ENCODE results near the gene SLC5A9.
"Not testable (repeated sequence)": the region's sequence is repeated elsewhere in the genome, so short reads cannot be mapped to it uniquely, and the experiment has no call there.

SLC5A9 gene

DNA sequence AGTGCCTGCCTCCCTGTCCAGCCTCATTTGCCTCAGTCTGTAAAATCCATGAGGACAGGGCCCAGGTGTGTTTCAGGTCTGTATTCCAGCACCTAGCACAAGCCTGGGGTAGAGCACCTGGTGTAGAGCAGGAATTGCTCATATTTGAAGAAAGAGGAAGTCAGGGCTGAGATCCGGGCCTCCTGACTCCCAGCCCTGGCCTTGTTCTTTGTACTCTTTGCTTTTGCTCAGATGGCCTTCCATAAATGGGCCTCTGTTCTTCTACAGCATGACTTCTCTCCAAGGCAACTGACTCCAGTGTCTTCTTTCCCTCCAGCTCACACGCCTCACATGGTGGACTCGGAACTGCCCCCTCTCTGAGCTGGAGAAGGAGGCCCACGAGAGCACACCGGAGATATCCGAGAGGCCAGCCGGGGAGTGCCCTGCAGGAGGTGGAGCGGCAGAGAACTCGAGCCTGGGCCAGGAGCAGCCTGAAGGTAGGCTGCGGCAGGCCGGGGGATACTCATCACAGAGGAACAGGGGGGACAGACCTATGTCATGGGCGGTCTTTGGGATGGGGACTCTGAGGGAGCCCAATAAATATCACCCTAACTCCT is 19.7 kb downstream of the SLC5A9 start:
- DNase-seq (ENCODE audit: low read depth): no peak

DNA sequence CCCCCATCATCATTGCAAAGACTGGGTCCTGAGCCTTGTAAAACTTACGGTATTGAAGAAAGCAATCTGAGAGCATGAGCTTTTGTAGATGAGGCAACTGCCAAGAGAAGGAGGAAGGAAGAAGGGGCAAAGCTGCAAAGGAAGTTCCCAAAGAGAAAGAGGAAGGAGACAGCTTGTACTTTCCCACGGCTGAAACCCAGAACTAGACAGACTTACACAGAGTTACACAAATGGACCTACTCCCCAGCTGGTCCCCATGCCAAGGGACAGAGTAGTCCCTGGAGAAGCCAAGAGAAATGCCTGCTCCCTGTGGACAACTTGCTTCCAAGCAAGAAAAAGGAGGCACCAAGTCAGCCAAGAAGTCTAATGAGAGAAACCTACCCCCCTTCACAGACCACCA is 22.6 kb downstream of the SLC5A9 start:
- no peak for DNase-seq (ENCODE audit: low read depth)

DNA sequence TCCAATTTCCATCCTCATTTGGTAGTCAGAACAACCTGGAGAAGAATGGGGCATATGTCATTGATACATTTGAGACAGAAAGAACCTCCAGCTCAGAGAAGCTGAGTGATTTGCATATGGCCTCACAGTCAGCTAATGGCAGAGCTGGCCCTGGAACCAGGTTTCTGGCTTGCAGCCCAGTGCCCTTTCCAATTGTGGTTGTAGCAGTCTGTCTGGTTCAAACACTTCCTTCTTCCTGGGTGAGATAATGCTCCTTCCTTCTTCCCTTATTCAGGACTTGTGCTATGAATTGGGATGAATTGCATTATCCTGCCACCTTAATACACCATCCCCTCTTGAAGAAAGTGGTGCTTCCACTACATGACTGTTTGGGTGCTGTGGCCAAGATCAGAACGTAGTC is 24.2 kb downstream of the SLC5A9 start:
- no peak for DNase-seq (ENCODE audit: low read depth)

DNA sequence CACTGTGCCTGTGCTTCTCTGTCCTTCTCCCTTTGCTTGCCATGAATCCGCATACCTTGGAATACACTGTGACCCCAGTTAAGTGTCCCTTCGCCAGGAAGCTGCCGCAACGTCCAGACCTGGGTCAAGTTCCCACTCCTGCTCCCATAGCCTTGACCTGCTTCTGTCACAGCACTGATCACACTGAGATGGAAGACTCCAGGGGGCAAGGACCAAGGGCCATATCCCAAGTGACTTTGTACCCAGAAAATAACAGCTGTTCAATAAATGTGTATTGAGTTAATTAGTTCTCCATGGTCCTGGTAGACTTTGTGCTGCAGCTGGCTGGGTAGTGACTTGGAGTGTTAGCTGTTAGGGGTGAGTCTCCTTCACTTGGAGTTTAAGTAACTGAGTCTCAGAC is 25.8 kb downstream of the SLC5A9 start:
- no peak for DNase-seq (ENCODE audit: low read depth)

DNA sequence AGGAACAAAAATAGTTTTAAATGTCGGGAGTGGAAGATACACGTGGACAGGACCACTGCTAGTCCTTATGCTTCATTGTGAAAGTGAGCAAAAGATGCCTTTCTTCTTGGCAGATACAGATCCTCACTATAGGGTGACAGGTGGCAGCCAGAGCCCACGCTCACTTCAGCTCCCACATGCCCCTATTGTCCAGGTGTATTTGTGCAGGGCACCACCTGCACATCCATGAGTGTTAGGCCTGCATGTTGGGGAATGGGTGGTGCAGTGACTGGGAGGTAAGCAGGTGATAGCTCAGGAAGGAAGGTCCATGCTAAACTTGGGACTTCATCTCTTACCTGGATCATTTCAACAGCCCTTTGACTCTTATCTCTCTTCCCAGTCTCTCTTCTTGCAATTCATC is 27.4 kb downstream of the SLC5A9 start:
- no peak for DNase-seq (ENCODE audit: low read depth)

DNA sequence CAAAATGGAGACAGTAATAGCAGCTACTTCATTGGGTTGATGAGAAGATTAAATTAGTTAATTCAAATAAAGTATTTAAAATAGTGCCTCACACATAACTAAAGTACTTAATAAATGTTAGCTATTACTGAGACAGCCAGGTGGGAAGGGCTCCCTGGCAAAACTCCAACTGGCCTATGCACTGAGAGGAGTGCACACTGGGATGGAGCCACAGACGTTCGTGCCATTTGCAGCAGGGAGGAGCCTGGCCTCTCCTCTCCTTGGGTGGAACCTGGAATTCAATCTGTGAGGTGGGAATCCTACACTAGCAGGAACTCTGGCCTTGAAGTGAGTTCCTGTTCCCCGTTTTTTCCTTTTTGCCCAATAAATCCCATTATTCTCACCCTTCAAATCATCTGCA is 28.1 kb downstream of the SLC5A9 start:
- no peak for DNase-seq (ENCODE audit: low read depth)

DNA sequence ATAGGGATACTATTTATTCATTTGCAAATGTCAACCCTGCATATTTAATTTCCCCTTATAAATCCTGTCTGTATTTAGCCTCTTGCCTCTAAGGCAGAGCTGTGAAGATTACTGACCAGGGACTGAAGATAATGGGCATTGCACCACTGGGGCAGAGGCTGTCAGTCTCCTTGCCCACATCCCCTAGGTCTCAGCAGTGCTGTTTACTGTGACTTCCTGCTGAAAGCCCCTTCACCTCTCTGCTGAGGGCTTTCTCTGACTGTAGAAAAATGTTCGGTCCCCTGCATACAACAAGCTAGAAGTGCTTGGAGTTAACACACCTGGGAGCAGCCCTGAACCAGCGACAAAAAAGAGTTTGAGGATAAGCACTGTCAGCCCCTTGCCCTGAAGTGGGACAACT is 28.8 kb downstream of the SLC5A9 start:
- no peak for DNase-seq (ENCODE audit: low read depth)

DNA sequence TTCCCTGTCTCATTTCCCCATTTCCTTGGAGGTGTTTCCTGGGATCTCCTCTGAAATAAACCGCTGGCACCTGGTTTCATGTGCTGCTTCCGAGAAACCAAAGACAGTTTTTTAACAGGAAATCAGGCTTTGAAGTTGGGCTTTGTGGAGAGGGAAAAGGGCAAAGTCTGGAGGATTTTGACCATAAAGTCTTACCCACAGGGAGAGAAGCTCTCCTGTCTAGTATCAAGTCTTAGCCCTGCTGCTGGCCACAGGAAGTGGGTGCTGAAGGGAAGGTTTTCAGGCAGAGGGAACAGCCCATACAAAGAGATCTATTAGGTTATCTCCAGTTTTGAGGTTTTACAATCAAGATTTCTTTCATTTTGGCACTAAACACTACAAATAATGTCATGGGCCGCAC is 29.3 kb downstream of the SLC5A9 start:
- DNase-seq (ENCODE audit: low read depth): no peak

DNA sequence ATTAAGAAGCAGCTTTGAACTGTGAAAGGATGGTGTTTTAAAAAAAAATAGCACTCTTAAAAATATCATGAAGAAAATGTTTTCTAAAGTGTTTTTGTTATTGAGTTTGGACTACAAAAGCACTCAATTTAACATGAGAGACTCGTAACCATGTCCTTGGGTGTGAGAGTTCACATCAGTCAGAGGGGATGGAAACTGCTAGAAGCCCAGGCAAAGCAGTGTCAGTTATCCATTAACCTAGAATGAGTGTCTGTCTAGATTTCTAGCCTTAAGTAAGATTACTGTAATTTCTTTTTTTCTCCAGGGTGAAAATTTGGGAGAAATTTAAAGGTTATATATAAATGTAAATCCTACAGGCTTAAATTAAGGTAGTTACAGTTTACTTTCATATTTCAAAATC is 31.7 kb downstream of the SLC5A9 start:
- DNase-seq (ENCODE audit: low read depth): no peak

DNA sequence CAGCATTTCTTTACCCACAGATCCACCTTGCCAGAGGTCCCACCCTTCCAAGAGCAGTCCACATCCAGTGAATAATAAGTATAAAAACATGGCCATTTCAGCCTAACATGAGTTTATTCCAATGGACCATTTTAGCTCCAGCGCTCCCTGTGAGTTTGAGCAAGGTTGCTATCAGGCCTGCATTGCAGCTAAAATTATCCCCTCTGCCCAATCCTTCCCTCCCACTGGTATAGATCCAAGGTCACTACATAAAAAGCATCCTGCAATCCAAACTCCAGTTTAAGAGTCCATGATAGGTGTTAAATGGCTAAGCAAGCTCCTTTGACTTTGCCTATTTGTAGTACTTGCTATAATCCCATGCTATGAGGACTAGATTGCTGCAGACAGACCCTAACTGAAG is 35.6 kb downstream of the SLC5A9 start:
- DNase-seq (ENCODE audit: low read depth): no peak

DNA sequence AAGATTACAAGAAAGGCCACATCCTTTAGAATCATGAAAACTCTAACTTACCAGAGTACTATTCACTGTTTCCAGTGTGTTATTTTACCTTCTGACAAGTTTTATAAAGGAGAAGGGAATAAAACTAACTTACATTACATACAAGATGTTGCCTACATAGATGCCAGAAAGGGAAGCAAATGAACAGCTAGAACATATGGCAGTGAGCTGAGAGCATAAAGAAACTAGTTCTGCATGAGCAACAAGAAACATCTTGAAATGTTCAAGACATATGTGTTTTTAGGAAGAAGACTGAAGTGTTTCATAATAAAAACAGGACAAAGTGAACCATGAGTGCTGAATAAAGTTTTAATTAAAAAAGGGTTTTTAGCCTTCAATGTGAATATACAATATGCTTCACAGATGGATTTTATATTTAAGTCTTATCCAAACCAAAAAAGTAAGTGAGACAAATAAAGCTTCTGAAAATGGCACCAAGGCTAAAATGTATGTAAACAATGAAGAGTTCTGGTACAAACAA is 39.4 kb downstream of the SLC5A9 start:
- DNase-seq (ENCODE audit: low read depth): no peak

DNA sequence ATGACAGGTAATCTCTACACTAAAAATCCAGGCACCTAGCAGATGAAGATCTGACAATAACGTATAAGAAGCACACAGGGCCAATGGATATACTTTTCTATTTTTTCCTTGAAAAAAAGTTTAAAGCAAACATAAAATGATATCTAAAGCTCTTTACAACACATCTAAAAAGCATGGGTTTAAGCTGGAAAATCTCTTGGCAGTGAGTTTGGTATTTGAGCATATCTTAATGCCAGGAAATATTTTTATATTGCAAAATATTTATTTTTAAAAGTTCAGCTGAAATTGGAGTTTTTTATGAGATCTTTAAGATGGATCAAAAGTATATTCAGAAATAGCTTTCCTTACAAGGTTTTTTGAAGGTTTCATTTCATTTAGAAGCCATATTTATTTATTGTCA is 40.5 kb downstream of the SLC5A9 start:
- no peak for DNase-seq (ENCODE audit: low read depth)

DNA sequence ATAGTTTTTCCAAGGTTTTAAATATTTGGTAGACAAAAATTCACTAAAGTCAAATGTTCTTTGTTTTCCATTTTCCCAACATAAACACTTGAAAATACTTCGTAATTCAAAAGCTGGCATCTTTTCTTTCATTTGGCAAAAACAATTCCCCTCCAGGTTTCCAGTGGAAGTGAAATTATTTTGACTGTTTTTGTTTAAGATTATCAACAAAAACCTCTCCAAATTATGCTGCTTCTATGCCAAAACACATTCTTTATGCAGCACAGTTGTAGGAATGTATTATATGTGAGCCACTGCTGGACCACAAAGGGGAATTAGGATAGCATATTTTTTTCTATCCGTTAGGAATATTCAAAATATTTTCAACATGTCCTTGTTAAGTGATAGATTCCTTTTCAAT is 44.1 kb downstream of the SLC5A9 start:
- DNase-seq (ENCODE audit: low read depth): no peak

DNA sequence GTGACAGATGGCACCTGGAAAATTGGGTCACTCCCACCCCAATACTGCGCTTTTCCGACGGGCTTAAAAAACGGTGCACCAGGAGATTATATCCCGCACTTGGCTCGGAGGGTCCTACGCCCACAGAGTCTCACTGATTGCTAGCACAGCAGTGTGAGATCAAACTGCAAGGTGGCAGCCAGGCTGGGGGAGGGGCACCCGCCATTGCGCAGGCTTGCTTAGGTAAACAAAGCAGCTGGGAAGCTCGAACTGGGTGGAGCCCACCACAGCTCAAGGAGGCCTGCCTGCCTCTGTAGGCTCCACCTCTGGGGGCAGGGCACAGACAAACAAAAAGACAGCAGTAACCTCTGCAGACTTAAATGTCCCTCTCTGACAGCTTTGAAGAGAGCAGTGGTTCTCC is 54.9 kb downstream of the SLC5A9 start:
- not testable (repeated sequence) for DNase-seq (ENCODE audit: low read depth)

DNA sequence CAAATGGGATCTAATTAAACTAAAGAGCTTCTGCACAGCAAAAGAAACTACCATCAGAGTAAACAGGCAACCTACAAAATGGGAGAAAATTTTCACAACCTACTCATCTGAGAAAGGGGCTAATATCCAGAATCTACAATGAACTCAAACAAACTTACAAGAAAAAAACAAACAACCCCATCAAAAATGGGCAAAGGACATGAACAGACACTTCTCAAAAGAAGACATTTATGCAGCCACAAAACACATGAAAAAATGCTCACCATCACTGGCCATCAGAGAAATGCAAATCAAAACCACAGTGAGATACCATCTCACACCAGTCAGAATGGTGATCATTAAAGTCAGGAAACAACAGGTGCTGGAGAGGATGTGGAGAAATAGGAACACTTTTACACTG is 59.8 kb downstream of the SLC5A9 start:
- not testable (repeated sequence) for DNase-seq (ENCODE audit: low read depth)

DNA sequence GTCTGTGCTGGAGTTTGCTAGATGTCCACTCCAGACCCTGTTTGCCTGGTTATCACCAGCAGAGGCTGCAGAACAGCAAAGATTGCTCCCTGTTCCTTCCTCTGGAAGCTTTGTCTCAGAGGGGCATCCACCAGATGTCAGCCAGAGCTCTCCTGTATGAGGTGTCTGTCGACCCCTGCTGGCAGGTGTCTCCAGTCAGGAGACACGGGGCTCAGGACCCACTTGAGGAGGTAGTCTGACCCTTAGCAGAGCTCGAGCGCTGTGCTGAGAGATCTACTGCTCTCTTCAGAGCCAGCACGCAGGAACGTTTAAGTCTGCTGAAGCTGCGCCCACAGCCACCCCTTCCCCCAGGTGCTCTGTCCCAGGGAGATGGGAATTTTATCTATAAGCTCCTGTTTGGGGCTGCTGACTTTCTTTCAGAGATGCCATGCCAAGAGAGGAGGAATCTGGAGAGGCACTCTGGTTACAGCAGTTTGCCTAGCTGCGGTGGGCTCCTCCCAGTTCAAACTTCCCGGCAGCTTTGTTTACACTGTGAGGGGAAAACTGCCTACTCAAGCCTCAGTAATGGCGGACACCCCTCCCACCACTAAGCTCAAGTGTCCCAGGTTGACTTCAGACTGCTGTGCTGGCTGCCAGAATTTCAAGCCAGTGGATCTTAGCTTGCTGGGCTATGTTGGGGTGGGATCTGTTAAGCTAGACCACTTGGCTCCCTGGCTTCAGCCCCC is 62.3 kb downstream of the SLC5A9 start:
- DNase-seq (ENCODE audit: low read depth): not testable (repeated sequence)

DNA sequence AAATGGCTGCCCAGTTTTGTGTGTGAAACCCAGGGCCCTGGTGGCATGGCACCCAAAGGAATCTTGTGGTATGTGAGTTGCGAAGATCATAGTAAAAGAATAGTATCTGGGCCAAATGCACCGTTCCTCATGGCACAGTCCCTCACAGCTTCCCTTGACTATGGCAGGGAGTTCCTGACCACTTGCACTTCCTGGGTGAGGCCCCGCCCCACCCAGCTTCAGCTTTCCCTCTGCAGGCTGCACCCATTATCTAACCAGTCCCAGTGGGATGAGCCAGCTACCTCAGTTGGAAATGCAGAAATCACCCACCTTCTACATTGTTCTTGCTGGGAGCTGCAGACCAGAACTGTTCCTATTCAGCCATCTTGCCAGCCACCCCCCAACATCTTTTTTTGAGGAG is 63.0 kb downstream of the SLC5A9 start:
- no peak for DNase-seq (ENCODE audit: low read depth)

DNA sequence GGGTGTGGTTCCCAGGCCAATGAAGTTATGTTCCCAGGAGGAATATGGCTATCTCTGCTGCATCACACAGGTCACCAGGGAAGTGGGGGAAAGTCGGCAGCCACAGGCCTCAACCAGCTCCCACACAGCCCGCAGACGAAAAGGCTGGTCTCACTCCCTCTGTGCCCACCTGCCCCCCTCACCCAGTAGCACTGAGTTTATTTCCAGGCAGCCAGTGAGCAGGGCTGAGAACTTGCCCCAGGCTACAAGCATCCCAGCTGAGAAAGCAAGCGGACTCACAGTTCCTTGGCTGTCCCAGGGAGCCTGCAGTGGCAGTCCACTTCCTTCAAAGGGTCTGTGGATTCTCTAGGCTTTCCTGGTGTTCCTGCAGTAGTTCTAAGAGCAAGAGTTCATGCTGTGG is 68.9 kb downstream of the SLC5A9 start:
- no peak for DNase-seq (ENCODE audit: low read depth)

DNA sequence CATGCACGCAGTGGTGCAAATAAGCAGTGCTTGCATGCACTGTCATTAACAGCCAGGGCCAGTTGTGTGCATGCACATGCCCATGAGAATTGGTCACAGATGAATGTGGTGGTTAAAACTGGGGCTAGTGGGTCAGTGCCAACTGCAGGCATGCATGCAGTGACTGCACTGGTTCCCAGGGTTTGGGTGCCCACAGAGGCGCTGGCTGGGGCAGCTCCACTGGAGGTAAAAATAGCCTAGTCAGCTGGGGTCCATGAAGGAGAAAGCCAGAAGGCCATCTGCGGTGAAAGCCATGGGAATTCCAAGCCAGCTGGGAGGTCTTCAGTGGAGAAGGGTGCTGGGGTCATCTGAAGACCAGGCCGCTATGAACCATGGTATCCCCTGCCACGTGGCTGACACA is 70.2 kb downstream of the SLC5A9 start:
- DNase-seq (ENCODE audit: low read depth): no peak

DNA sequence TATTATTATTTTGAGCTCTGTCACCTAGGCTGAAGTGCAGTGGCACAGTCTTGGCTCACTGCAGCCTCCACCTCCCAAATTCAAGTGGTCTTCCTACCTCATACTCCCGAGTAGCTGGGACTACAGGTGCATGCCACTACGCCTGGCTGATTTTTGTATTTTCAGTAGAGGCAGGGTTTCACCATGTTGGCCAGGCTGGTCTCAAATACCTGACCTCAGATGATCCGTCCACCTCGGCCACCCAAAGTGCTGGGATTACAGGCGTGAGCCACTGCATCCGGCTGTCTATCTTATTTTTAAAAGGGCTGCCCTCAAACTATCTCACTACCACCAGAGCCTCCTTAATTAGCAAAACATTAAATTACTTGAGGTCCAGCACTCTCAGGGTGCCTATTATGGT is 71.6 kb downstream of the SLC5A9 start:
- not testable (repeated sequence) for DNase-seq (ENCODE audit: low read depth)

DNA sequence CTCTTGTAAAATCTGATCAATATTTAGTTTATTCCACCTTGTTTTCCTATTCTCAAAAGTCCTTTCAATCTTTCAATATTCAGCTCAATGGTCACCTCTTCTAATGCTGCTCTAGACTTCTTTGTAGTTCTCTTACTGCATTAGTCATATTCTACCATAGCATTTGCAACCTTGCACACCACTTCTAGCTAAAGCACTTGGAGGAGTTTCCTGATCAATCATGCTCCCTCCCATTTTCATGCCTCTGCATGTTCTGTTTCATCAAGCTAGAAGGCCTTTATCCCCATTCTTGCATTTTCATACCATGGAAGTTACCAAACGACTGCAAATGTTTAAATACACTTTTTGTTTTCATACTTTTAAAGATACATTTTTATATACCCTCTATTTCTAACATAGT is 72.1 kb downstream of the SLC5A9 start:
- no peak for DNase-seq (ENCODE audit: low read depth)

Measured in ELR (cell line).